Motor neuron (in vitro differentiated cells): ENCODE measurements around the gene SLN. TPM values are rescaled to one million over a fixed set of nuclear protein-coding genes. Genes with fewer than 3 reads are reported as not detected.
A peak's percentile ranks its signal among the peaks of the same experiment; 100 is the strongest.
"Not testable (repeated sequence)": the region's sequence is repeated elsewhere in the genome, so short reads cannot be mapped to it uniquely, and the experiment has no call there.

Experiments
- ATAC-seq, 8 experiments: fragments of 200-7000 bp; cut with Tn5 transposase; replicated peaks in 6 of 8; 2 replicates each; pipeline ENCODE4 v1.8.0; 2021; ENCODE audit warnings: mild to moderate bottlenecking in 8 of 8, moderate library complexity in 8 of 8
- H3K27ac ChIP-seq, 2 donors: fragments of 250-450 bp; sonication (Bioruptor Pico); 2 replicates each; pipeline ENCODE4 v1.9.0; 2021; ENCODE audit warnings: antibody characterized with exemption in 2 of 2, mild to moderate bottlenecking in 2 of 2, moderate library complexity in 1 of 2
- H3K4me1 ChIP-seq, 2 donors: fragments of 250-450 bp; sonication (Bioruptor Pico); replicated peaks in 1 of 2; 2 replicates each; pipeline ENCODE4 v1.6.1; 2021; ENCODE audit warnings: antibody characterized with exemption in 2 of 2, mild to moderate bottlenecking in 2 of 2, moderate library complexity in 1 of 2
- H3K4me3 ChIP-seq, 5 donors: fragments of 250-450 bp; sonication (Bioruptor Pico); 2 replicates each; pipeline ENCODE4 v1.9.0; 2021; ENCODE audit warnings: antibody characterized with exemption in 5 of 5, mild to moderate bottlenecking in 5 of 5, moderate library complexity in 4 of 5
- WGBS, 10 experiments: fragments of 450-650 bp; shearing (Covaris generic); methylation state at CpG; one replicate each; pipeline ENCODE4 v1.0.0; 2022; 5-methylcytosine and 5-hydroxymethylcytosine counted together
- in situ Hi-C, 9 experiments: fragments of 400-800 bp; cut with MboI; loops; one replicate each; pipeline ENCODE4 v1.15.0; 2021; ENCODE audit warnings: low sequenced_read_pairs in 9 of 9, low pct_unique_long_range_greater_than_20kb in 2 of 9; ENCODE audit not compliant: unreplicated experiment in 9 of 9
- total RNA-seq, 8 experiments: library from RNA; unstranded; fragments of 300-600 nt; gene quantifications; 2 replicates each; pipeline versions ENCODE4 v1.2.3 to v1.2.4, GENCODE V29; 2022

Gene SLN
- under 1 TPM in 2 of 8 experiments, not detected in 6; 0.66 to 0.92 TPM for total RNA-seq

DNA sequence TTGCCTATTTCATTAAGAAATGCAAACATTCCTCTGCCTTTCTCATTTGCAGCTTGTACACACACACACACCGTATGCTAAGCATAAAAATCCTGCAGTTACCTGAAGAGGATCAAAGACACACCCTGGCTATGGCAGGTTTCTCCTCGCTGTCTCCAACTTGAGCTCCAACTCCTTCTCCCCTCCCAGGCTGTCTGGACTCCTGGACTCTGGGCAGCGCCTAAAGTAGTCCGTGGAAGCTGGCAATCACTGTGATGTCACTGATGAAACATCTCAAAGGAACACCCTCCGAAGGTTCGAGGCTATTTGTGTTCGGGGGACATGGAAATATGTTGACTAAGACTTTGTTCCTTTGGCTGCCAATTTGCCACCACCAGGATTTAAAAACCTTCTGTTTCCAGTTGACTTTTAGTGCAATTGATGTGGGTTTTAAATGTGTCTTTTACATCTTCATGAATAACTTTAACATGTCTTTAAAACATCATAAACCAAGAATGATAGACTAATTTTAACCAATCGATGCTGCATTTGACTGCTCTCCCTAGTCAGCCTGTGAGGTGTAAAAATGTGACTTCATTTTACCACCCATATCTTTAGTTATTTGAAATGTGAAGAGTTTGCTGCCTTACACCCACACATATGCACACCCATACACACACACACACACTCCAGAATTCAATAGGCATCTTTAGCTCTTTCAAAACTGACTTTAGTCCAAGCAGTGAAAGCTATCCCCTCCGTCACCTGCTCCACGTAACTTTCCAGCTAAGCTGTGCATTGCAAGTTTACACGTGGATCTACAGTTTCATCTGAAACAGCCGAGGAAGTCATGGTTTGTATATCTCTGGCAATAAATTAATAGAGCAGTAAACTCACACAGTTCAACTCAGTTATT is at the start of gene SLN:
Gene SLN (minus strand): TSS at position 196 of the 895 bp plus-strand sequence.
- Histone ChIP-seq H3K4me3 (no peak within 1 kb of the TSS), H3K4me1 (peaks cover 0 to 13% of the 10 kb centered on the region in 2 donors), H3K27ac (no peak within 1 kb of the TSS)
- 26 to 86% (median 65%) methylated on average over 4 to 11 of the region's 12 CpGs for WGBS, 10 experiments
- ATAC-seq: peak in 4 of 8 experiments; percentile 30 to 82 (median 59)
- in situ Hi-C loops: no loop called here

DNA sequence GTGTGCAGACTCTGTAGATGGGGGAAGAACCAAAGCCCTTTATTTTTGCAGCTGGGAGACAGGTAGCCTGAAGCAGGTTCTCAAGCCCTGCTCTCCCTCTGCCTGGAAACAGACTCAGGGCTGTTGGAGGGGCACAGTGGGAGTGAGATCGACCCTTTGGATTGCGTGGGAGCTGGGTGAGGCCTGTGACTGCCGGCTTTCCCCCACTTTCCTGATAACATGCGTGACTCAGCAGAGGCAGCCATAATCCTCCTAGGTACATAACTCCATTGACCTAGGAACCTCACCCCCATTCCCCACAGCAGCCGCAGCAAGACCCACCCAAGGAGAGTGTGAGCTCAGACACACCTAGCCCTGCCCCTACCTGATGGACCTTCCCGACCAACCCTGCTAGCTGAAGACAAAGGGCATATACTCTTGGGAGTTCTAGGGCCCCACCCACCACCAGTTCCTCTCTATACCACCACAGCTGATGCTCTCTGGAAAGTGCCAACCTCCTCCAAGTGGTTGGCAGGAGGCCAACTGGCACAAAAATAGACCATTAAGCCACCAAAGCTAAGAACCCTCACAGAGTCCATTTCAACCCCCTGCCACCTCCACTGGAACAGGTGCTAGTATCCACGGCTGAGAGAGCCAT is 47.0 kb upstream of the SLN start:
- H3K4me3 ChIP-seq, in situ Hi-C loops, ATAC-seq, H3K27ac ChIP-seq, H3K4me1 ChIP-seq: not testable (repeated sequence)
- 83 to 93% methylated on average over 1 to 2 of the region's 7 CpGs; no CpG with 5 or more reads in 8 of the 10 experiments for WGBS, 10 experiments

DNA sequence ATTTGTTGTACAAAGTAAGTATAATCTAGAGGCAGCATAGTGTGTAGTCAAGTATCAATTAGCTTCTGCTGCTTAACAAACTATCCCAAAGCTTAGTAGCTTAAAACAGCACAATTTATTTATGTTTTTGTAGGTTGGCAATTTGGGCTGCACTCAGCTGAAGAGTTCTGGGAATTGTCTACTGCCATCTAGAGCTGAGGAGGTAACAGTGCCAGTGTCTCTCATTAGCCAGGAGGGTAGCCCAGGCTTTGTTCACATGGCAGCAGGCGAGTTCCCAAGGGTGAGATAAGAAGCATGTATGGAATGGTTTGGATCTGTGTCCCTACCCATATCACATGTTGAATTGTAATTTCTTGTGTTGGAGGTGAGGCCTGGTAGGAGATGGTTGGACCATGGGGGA is 45.8 kb upstream of the SLN start:
- H3K4me1 ChIP-seq: peaks cover 0 to 6% of the 10 kb centered on the region in 2 donors
- 60% methylated on average over 1 of the region's 1 CpG; no CpG with 5 or more reads in 8 of the 10 experiments for WGBS, 10 experiments
- H3K4me3 ChIP-seq: no peak overlapping the region
- in situ Hi-C loops: no loop called here
- ATAC-seq: no peak
- no peak overlapping the region for H3K27ac ChIP-seq

DNA sequence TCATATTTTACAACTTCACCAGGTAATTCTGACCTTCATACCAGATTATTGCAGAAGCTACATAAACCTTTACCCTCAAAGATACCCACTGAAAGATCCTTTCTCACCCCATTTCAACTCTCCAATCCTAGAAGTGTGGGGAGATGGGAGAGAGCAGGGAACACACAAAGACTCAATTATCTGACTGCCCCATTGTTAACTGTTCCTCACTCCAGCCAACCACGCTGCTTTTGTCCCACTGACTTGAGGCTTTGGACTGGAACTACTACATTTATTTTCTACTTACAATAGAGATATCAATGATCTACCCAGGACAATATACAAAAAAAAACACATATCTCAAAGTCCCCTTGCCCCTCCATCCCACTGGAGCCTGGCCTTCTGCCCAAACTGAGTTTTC is 44.7 kb upstream of the SLN start:
- WGBS, 10 experiments: 20 to 100% (median 100%) methylated on average over 1 of the region's 1 CpG; no CpG with 5 or more reads in 5 of the 10 experiments
- in situ Hi-C loops: no loop called here
- H3K27ac ChIP-seq: no peak overlapping the region

DNA sequence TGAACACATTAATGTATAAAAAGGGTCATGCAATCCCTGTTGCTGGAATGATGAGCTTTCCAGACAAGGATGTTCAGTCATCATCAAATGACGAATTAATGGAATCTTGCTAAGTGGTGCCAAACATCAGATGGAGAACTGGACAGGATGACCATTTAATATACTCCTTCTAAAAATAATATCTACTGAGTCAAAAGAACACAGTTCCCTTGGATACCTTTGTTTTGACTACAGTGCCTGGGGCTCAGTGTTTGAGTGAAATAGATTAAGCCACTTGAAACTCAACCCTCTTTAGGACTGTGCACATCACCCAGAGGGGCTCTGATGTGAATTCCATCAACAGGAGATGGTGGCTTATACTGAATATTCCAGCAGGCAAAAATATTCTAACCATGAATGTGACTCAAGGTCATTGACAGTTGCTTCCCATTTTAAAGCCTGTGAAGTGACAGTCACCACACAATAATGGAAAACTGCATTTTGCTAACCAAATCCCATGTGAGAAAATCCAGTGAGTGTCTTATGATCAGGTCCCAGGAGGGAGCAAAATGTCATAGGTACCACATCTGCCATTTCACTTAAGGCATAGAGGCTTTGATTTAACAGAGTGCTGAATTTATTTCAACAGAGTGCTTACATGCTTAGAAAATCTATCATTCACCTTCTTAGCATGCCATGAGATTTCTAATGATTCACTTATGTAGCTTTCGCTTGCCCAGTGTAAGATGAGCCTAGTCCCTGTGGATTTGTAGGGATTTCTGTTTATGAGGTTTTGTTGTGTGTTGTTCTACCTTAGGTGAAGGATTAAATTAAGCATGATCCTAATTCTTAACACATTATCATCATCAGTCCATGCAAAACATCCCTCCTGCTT is 41.3 kb upstream of the SLN start:
- Histone ChIP-seq H3K27ac (no peak overlapping the region), H3K4me3 (no peak overlapping the region), H3K4me1 (peaks cover 0 to 7% of the 10 kb centered on the region in 2 donors)
- ATAC-seq: peak in 1 of 8 experiments; percentile 44
- 10 to 100% (median 62%) methylated on average over 1 to 2 of the region's 2 CpGs; no CpG with 5 or more reads in 4 of the 10 experiments for WGBS, 10 experiments
- in situ Hi-C loops: no loop called here

More for the DNA sequence above, 44.7 kb upstream of the SLN start:
- Histone ChIP-seq H3K4me1 (peaks cover 0 to 7% of the 10 kb centered on the region in 2 donors), H3K4me3 (no peak overlapping the region)
- no peak for ATAC-seq

DNA sequence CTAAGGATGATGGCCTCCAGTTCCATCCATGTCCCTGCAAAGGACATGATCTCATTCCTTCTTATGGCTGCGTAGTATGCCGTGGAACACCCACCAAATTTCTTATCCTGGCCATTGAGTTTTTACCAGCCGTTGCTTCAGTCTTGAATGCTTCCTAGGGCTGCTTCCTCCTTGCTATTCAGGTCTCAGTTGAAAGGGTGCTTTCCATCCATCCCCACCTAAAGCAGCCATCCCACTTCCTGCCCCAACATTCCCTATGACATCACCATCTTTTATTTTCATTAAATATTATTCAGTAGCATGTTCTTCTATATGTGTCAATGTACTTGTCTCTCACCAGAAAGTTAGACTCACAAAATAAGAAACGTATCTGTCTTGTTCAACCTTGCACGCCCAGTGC is 40.7 kb upstream of the SLN start:
- no peak overlapping the region for H3K4me3 ChIP-seq
- H3K4me1 ChIP-seq: peaks cover 0 to 7% of the 10 kb centered on the region in 2 donors
- in situ Hi-C loops: no loop called here
- no peak overlapping the region for H3K27ac ChIP-seq
- ATAC-seq: no peak
- WGBS, 10 experiments: 0 to 70% (median 57%) methylated on average over 1 to 5 of the region's 5 CpGs; no CpG with 5 or more reads in 1 of the 10 experiments

DNA sequence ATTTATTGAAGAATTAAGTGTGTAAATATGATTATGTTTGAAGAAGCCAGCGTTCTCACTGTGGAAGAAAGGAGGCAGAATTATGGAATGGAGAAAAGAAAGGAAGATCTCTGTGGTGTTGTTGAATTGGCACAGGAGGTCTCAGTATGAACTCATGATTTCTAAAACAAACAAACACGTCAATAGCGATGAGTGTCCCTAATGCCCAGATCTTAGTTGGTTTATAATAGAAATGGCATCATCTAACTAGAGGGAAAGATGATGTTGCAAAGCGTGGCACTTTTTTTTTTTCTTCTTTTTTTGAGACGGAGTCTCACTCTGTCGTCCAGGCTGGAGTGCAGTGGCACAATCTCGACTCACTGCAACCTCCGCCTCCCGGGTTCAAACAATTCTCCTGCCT is 39.2 kb upstream of the SLN start:
- in situ Hi-C loops: no loop called here
- 51 to 100% (median 75%) methylated on average over 1 to 8 of the region's 9 CpGs for WGBS, 10 experiments
- ATAC-seq: no peak

DNA sequence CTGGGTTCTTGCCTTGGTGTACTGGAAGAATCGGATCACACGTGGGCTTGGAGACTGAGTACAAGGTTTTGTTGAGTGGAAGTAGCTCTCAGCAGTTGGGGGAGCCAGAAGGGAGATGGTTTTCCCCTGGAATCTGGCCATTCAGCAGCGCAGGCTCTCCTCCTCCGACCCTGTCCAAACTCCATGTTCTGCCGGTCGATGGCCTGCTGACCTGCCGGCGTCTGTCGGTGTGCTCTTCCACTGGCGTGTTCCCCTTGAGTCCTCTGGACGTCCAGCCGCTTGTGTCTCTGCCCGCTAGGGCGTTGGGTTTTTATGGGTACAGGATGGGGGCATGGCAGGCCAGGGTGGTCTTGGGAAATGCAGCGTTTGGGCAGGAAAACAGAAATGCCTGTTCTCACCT is 38.5 kb upstream of the SLN start:
- no peak overlapping the region for H3K27ac ChIP-seq
- in situ Hi-C loops: no loop called here
- no peak overlapping the region for H3K4me3 ChIP-seq
- 0 to 97% (median 79%) methylated on average over 1 to 9 of the region's 15 CpGs; no CpG with 5 or more reads in 6 of the 10 experiments for WGBS, 10 experiments
- H3K4me1 ChIP-seq: peaks cover 0 to 7% of the 10 kb centered on the region in 2 donors
- ATAC-seq: no peak

More for the DNA sequence above, 39.2 kb upstream of the SLN start:
- H3K4me1 ChIP-seq: peaks cover 0 to 7% of the 10 kb centered on the region in 2 donors
- no peak overlapping the region for H3K27ac ChIP-seq
- H3K4me3 ChIP-seq: no peak overlapping the region

DNA sequence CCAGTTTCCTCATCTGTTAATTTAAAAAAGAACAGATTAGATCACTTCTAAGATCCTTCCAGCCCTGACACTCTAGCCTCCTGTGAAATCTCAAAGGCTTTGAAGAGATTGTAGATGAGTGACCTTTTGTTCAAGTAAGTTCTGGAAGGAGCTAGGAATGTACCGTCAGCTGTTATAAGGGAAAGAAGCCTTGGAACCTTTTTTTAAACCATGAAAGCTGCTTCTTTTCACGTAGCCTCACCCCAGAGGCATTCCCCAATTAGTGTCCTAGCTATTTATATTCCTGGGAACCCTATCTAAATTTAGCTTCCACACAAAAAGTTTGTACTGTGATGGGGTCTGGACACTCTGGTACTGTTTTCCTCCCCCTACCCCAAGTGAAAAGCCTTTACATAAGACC is 35.8 kb upstream of the SLN start:
- Histone ChIP-seq H3K4me1 (peaks cover under 1 to 3% of the 10 kb centered on the region in 2 donors), H3K4me3 (no peak overlapping the region), H3K27ac (no peak overlapping the region)
- ATAC-seq: no peak
- in situ Hi-C loops: no loop called here
- 0 to 100% (median 59%) methylated on average over 1 to 2 of the region's 2 CpGs; no CpG with 5 or more reads in 2 of the 10 experiments for WGBS, 10 experiments

DNA sequence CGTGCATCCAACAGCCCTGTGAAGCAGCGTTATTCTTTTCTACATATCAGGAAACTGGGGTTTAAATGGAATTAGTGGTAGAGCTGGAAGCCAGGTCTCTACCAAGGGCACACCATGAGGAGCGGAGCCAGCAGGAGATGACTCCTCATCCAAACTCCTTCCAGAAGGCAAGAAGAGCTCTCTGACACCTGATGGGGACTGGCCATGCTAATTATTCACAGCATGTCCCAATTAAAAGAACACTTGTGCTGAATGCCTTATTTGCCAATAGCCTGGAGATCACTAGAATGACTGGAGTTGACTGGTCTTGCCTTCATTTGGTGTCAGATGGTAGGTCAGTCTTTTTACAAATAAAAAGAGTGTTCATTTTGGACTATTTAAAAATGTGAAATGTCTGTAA is 32.9 kb upstream of the SLN start:
- in situ Hi-C loops: no loop called here
- H3K4me1 ChIP-seq: peaks cover 0 to 3% of the 10 kb centered on the region in 2 donors
- no peak for ATAC-seq
- no peak overlapping the region for H3K4me3 ChIP-seq
- 17 to 83% (median 71%) methylated on average over 1 to 3 of the region's 3 CpGs; no CpG with 5 or more reads in 3 of the 10 experiments for WGBS, 10 experiments
- no peak overlapping the region for H3K27ac ChIP-seq

DNA sequence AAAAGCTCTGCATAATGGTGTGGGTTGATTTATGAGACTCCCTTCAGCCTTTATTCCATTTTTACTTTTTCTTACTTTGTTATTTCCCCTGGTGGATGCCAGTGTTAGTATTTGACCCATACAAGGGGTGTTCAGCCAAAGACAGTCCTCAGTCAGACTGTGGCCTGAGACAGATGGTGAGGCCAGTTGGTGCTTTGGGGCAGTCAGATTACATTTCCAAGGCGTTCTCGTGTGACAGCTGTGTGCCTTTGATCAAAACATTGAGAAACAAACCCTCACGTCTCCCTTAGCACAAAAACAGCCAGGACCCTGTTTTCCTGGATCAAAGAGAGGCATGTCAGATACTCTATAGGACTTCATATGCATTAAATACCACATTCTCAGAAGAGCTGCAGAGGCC is 31.3 kb upstream of the SLN start:
- in situ Hi-C loops: no loop called here
- Histone ChIP-seq H3K4me1 (peaks cover 0 to 3% of the 10 kb centered on the region in 2 donors), H3K4me3 (no peak overlapping the region), H3K27ac (no peak overlapping the region)
- WGBS, 10 experiments: 10 to 80% (median 37%) methylated on average over 1 to 3 of the region's 3 CpGs; no CpG with 5 or more reads in 4 of the 10 experiments
- ATAC-seq: no peak

DNA sequence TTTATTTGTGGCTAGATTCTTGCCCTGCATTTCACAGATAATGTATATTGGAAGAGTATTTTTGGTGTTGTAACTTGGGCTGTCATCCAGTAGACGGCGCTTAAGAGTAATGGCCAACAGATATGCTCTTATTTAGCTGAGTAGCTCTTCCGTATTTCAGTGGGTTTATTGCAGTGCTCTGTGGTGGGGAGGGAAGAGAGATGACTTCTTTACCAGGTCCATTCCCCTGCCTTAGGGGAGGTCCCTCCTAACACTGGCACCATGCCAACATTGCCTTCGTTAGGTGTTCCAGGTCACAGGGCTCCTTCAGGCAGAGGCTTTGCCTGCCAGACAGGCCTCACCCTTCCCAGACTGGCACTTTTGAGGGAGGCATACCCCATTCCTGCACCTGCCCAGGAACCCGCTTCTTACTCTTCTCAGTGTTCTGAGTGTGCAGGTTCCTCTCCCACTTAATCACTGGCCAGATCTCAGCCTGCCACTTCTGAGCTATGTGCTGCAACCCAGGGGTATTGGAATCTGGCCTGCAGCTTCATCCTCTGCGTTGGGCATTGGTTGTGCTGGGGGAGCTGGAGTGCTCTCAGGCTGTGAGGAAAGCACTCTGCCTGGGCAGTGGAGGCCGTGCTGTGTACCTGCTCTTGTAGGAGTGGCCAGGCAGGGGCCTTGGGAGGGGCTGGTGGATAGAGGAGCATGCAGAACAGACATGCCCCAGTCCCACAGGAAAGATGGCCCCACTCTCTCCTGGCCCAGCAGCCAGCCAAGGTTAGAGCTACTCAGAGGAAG is 29.4 kb upstream of the SLN start:
- WGBS, 10 experiments: 0 to 97% (median 61%) methylated on average over 1 to 5 of the region's 7 CpGs; no CpG with 5 or more reads in 4 of the 10 experiments
- in situ Hi-C loops: no loop called here
- Histone ChIP-seq H3K4me3 (no peak overlapping the region), H3K4me1 (peaks cover 0 to 3% of the 10 kb centered on the region in 2 donors), H3K27ac (no peak overlapping the region)
- ATAC-seq: peak in 2 of 8 experiments; percentile 46 to 51
